GM12878 (cell line): ENCODE data around the gene DCLRE1B. TPM values are rescaled to one million over a fixed set of nuclear protein-coding genes. Genes with fewer than 3 reads are reported as not detected.

ENCODE experiments used
- ATAC-seq: fragments of 200-7000 bp; cut with Tn5 transposase; 3 replicates; pipeline ENCODE4 v1.9.1; 2020; ENCODE audit warnings: mild to moderate bottlenecking, moderate library complexity
- BruUV-seq: library from RNA; stranded (reverse); fragments of 400-500 nt; replicated peaks from 2 replicates; lab custom pipeline; 2021; lab: Mats Ljungman, UMichigan
- CTCF ChIA-PET: fragments of 300-600 bp; sonication (Branson Sonifier 250); formaldehyde crosslinking; extraction: SDS; loops from one replicate; lab custom pipeline; 2021; ENCODE audit warnings: inconsistent platforms; lab: Yijun Ruan, JAX
- POLR2A ChIA-PET: fragments of 350-600 bp; formaldehyde crosslinking; extraction: SDS; loops from one replicate; lab custom pipeline; 2021; ENCODE audit warnings: inconsistent platforms; lab: Charles Lee
- RAD21 ChIA-PET: fragments of 300-600 bp; sonication (Branson Sonifier 250); formaldehyde crosslinking; loops from one replicate; lab custom pipeline; 2023; ENCODE audit warnings: antibody characterized with exemption; ENCODE audit not compliant: unreplicated experiment; lab: Charles Lee
- SMC1A ChIA-PET: fragments of 300-600 bp; sonication (Branson Sonifier 250); formaldehyde crosslinking; loops from one replicate; lab custom pipeline; 2023; ENCODE audit not compliant: unreplicated experiment, uncharacterized antibody; lab: Charles Lee
- DNase-seq: peaks from one replicate; pipeline ENCODE4 v3.0.0-alpha.2; 2011; ENCODE audit warnings: low read depth, low spot score
- FAIRE-seq: peaks from 3 replicates; lab custom pipeline; 2011; peaks lifted over from hg19 to GRCh38; lab: Jason Lieb, UNC
- H2AFZ ChIP-seq: 2 replicates; pipeline ENCODE4 v1.6.0; 2011; ENCODE audit warnings: low read depth, low read length, control low read depth; ENCODE audit not compliant: control insufficient read depth
- H3K27ac ChIP-seq: 2 replicates; pipeline ENCODE4 v1.5.1; 2011; ENCODE audit warnings: control low read depth; ENCODE audit not compliant: control insufficient read depth, insufficient read depth
- H3K27me3 ChIP-seq, 2 experiments: replicated peaks in 1 of 2; 2 replicates each; pipeline versions ENCODE4 v1.6.0 to v1.6.1; 2011; ENCODE audit warnings: low read length in 1 of 2; ENCODE audit not compliant: control insufficient read depth in 2 of 2, insufficient read depth in 2 of 2
- H3K36me3 ChIP-seq, 2 experiments: 2 replicates each; pipeline ENCODE4 v1.5.1; 2011; ENCODE audit warnings: low read length in 1 of 2; ENCODE audit not compliant: control insufficient read depth in 2 of 2, insufficient read depth in 2 of 2
- H3K4me1 ChIP-seq: 2 replicates; pipeline ENCODE4 v1.6.1; 2011; ENCODE audit warnings: mild to moderate bottlenecking, low read length, moderate library complexity, mixed read lengths; ENCODE audit not compliant: control insufficient read depth, insufficient read depth
- H3K4me2 ChIP-seq: 2 replicates; pipeline ENCODE4 v1.6.0; 2011; ENCODE audit warnings: control low read depth; ENCODE audit not compliant: control insufficient read depth, insufficient read depth
- H3K4me3 ChIP-seq: fragments of 200-600 bp; sonication (generic); 2 replicates; pipeline ENCODE4 v1.5.1; 2016
- H3K79me2 ChIP-seq: 2 replicates; pipeline ENCODE4 v1.6.0; 2011; ENCODE audit warnings: low read length; ENCODE audit not compliant: control insufficient read depth, insufficient read depth
- H3K9ac ChIP-seq: 2 replicates; pipeline ENCODE4 v1.8.0; 2011; ENCODE audit warnings: low read length, control low read depth, mixed read lengths; ENCODE audit not compliant: control insufficient read depth, insufficient read depth
- H3K9me3 ChIP-seq: replicated peaks from 3 replicates; pipeline ENCODE4 v1.5.1; 2011; ENCODE audit warnings: mild to moderate bottlenecking, low read length; ENCODE audit not compliant: control insufficient read depth, insufficient read depth
- H4K20me1 ChIP-seq: 2 replicates; pipeline ENCODE4 v1.6.0; 2011; ENCODE audit not compliant: control insufficient read depth, insufficient read depth
- CHD1 ChIP-seq: IDR thresholded peaks from 2 replicates; pipeline ENCODE4 v1.6.1; 2012; ENCODE audit warnings: low read depth, low read length, improper control_type of control experiment
- CHD2 ChIP-seq: IDR thresholded peaks from 2 replicates; pipeline ENCODE4 v1.6.1; 2011; ENCODE audit warnings: low read depth, low read length, improper control_type of control experiment, borderline replicate concordance
- EGR1 ChIP-seq, 2 experiments: IDR thresholded peaks; 1 replicate in 1 of 2; 2 replicates in 1 of 2; pipeline ENCODE4 v1.6.1; 2011 to 2012; ENCODE audit warnings: low read depth in 2 of 2, low read length in 2 of 2, borderline replicate concordance in 1 of 2, mild to moderate bottlenecking in 1 of 2, moderate library complexity in 1 of 2
- EP300 ChIP-seq, 2 experiments: fragments of 150-350 bp in 1 of 2; IDR thresholded peaks; 2 replicates each; pipeline ENCODE4 v1.6.1; 2011 to 2012; ENCODE audit warnings: low read depth in 2 of 2, low read length in 2 of 2, borderline replicate concordance in 1 of 2, improper control_type of control experiment in 1 of 2, inconsistent platforms in 1 of 2; ENCODE audit not compliant: control insufficient read depth in 1 of 2
- FOXK2 ChIP-seq: fragments of 450-650 bp; IDR thresholded peaks from 2 replicates; pipeline ENCODE4 v1.6.1; 2017; ENCODE audit warnings: mild to moderate bottlenecking, moderate library complexity
- GABPA ChIP-seq: IDR thresholded peaks from 2 replicates; pipeline ENCODE4 v1.6.1; 2014; ENCODE audit warnings: antibody characterized with exemption, low read depth, mild to moderate bottlenecking, inconsistent platforms
- HSF1 ChIP-seq: fragments of 150-350 bp; IDR thresholded peaks from 2 replicates; pipeline ENCODE4 v1.6.1; 2014; ENCODE audit warnings: mild to moderate bottlenecking, low read depth, low read length
- MEF2A ChIP-seq: IDR thresholded peaks from 2 replicates; pipeline ENCODE4 v1.6.1; 2011; ENCODE audit warnings: low read depth, mild to moderate bottlenecking, low read length, moderate library complexity; ENCODE audit not compliant: insufficient read depth
- MYB ChIP-seq: fragments of 150-350 bp; IDR thresholded peaks from 2 replicates; pipeline ENCODE4 v1.6.1; 2014; ENCODE audit warnings: mild to moderate bottlenecking, low read depth, low read length, borderline replicate concordance
- NFXL1 ChIP-seq: fragments of 450-650 bp; IDR thresholded peaks from 2 replicates; pipeline ENCODE4 v1.6.1; 2017; ENCODE audit warnings: antibody characterized with exemption, mild to moderate bottlenecking, borderline replicate concordance
- NR2C1 ChIP-seq: fragments of 450-650 bp; IDR thresholded peaks from 2 replicates; pipeline ENCODE4 v1.6.1; 2017; ENCODE audit warnings: antibody characterized with exemption, mild to moderate bottlenecking, moderate library complexity
- SIX5 ChIP-seq: IDR thresholded peaks from 2 replicates; pipeline ENCODE4 v1.6.1; 2011; ENCODE audit warnings: mild to moderate bottlenecking, low read depth, low read length, moderate library complexity; ENCODE audit not compliant: severe bottlenecking
- SP1 ChIP-seq: IDR thresholded peaks from one replicate; pipeline ENCODE4 v1.6.1; 2011; ENCODE audit warnings: low read depth, low read length
- STAT3 ChIP-seq: IDR thresholded peaks from 2 replicates; pipeline ENCODE4 v1.6.1; 2011; ENCODE audit warnings: low read depth, low read length, improper control_type of control experiment
- SUPT20H ChIP-seq: IDR thresholded peaks from 2 replicates; pipeline ENCODE4 v1.6.1; 2011; ENCODE audit warnings: low read depth, mild to moderate bottlenecking, low read length, moderate library complexity, borderline replicate concordance; ENCODE audit not compliant: control insufficient read depth
- YBX1 ChIP-seq: fragments of 450-650 bp; IDR thresholded peaks from 2 replicates; pipeline ENCODE4 v1.6.1; 2016; ENCODE audit warnings: antibody characterized with exemption
- ZZZ3 ChIP-seq: IDR thresholded peaks from 2 replicates; pipeline ENCODE4 v1.6.1; 2011; ENCODE audit warnings: low read depth; ENCODE audit not compliant: control insufficient read depth, insufficient read length
- WGBS: methylation state at CpG from one replicate; pipeline ENCODE4 v1.1.6; 2016; ENCODE audit warnings: low lambda C conversion rate; ENCODE audit not compliant: insufficient replicate concordance, insufficient coverage; ENCODE audit errors: missing lambda C conversion rate; 5-methylcytosine and 5-hydroxymethylcytosine counted together
- in situ Hi-C: fragments of 300-500 bp; cut with MboI; formaldehyde crosslinking; loops from 9 replicates; pipeline ENCODE4 v1.14.3; 2018; ENCODE audit warnings: mixed read lengths
- intact Hi-C: fragments of 100-400 bp; cut with micrococcal nuclease; formaldehyde crosslinking; loops from one replicate; pipeline ENCODE4 v1.14.2; 2022; ENCODE audit not compliant: unreplicated experiment
- polyA plus RNA-seq, 11 experiments: library from polyadenylated mRNA; depleted of rRNA in 4 of 11; unstranded in 6 of 11; stranded (reverse) in 5 of 11; fragments of >200 nt; fragmentation: Nextera tagmentation in 4 of 11; fragmentation: Illumina TruSeq in 1 of 11; extraction: Ambion mirVana in 4 of 11; extraction: Trizol in 1 of 11; gene quantifications; 1 replicate in 1 of 11; 2 replicates in 10 of 11; pipeline versions ENCODE4 v1.2.1 to v1.2.3, GENCODE V29; 2011 to 2016; ENCODE audit warnings: inconsistent platforms in 2 of 11, missing spikeins in 2 of 11, low read depth in 1 of 11
- total RNA-seq, 4 experiments: library from RNA; depleted of rRNA in 3 of 4; stranded (reverse); fragments of >200 nt in 3 of 4; fragmentation: Illumina TruSeq in 1 of 4; extraction: Trizol in 1 of 4; gene quantifications; 2 replicates each; pipeline versions ENCODE4 v1.2.1 to v1.2.3, GENCODE V29; 2013 to 2021
- TF ChIP-seq, protein P1 (sequence below): fragments of 450-650 bp; IDR thresholded peaks from 2 replicates; pipeline ENCODE4 v1.6.1; 2018; ENCODE audit warnings: mild to moderate bottlenecking, low read depth, moderate library complexity; ENCODE audit not compliant: partially characterized antibody
- TF ChIP-seq, protein P2 (sequence below): IDR thresholded peaks from 2 replicates; pipeline ENCODE4 v1.6.1; 2012; ENCODE audit warnings: low read length, inconsistent platforms

Gene DCLRE1B
- total and polyA plus RNA-seq, 10 of the 15 experiments (the other 5 are each of a cell fraction or from before 2014, with no cell fraction given): 5.4 to 18.3 (median 13.4) TPM

DNA sequence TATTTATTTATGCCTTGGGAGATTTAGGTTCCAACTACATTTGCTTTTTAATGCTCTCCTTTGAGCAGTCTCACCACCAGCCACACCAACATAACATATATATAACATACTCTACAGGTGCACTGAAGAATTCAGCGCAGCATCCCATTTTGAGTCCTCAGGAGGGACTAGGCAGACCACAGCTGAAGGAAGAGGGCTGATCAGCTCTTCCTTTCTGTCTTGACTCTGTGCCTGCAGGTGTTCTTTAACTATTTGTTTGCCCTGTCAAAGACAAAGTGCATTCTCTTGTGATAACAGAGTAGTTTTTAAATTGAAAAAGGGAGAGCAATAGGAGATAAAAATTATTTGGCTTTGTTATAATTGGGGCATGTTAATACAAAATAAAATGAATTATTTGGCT lies 41.0 kb downstream of the DCLRE1B start:
- intact Hi-C loops (no loop called here), in situ Hi-C loops (no loop called here)
- Histone ChIP-seq H3K27ac (no peak overlapping the region), H3K79me2 (peaks cover 53% of the 10 kb centered on the region), H3K36me3 (peaks cover 2 to 5% of the 10 kb centered on the region in 2 experiments; a peak in 3 of 4 replicates), H3K9ac (no peak overlapping the region; the same call in 1 of the 2 replicates), H3K27me3 (no peaks in the 10 kb centered on the region), H3K9me3 (peaks cover 7% of the 10 kb centered on the region), H3K4me2 (0 out of 2 replicates have a peak overlapping the region, but pooled peaks have one; percentile 9), H4K20me1 (no peaks in the 10 kb centered on the region; the same call in 1 of the 2 replicates), H3K4me3 (no peak overlapping the region), H2AFZ (no peak overlapping the region), H3K4me1 (peaks cover 25% of the 10 kb centered on the region)
- no TSS peak for BruUV-seq
- SMC1A ChIA-PET: interaction anchor here (0.6 to 6.4 kb wide), 18 partner anchors 10 to 441 kb away, joined by 3 to 99 read pairs (median 6); partner anchors contain the start of genes AP4B1, DCLRE1B and HIPK1
- peak; percentile 34 for ATAC-seq
- FAIRE-seq: no peak
- TF ChIP-seq, protein P1, sequence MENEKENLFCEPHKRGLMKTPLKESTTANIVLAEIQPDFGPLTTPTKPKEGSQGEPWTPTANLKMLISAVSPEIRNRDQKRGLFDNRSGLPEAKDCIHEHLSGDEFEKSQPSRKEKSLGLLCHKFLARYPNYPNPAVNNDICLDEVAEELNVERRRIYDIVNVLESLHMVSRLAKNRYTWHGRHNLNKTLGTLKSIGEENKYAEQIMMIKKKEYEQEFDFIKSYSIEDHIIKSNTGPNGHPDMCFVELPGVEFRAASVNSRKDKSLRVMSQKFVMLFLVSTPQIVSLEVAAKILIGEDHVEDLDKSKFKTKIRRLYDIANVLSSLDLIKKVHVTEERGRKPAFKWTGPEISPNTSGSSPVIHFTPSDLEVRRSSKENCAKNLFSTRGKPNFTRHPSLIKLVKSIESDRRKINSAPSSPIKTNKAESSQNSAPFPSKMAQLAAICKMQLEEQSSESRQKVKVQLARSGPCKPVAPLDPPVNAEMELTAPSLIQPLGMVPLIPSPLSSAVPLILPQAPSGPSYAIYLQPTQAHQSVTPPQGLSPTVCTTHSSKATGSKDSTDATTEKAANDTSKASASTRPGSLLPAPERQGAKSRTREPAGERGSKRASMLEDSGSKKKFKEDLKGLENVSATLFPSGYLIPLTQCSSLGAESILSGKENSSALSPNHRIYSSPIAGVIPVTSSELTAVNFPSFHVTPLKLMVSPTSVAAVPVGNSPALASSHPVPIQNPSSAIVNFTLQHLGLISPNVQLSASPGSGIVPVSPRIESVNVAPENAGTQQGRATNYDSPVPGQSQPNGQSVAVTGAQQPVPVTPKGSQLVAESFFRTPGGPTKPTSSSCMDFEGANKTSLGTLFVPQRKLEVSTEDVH: no peak
- TF ChIP-seq NR2C1 (no peak), SIX5 (no peak), EP300 (IDR thresholded peaks at IDR 0.05; ENCODE audit: borderline replicate concordance in 1 of 2, control insufficient read depth in 1 of 2, low read depth in 2 of 2, low read length in 2 of 2) (no peak), NFXL1 (no peak), ZZZ3 (no peak), FOXK2 (no peak), YBX1 (no peak), GABPA (no peak), SP1 (no peak), CHD1 (no peak), EGR1 (IDR thresholded peaks at IDR 0.05; ENCODE audit: borderline replicate concordance in 1 of 2, low read depth in 2 of 2, low read length in 2 of 2) (no peak), HSF1 (no peak), SUPT20H (no peak), MYB (no peak), CHD2 (no peak), MEF2A (no peak), STAT3 (no peak)
- TF ChIP-seq, protein P2, sequence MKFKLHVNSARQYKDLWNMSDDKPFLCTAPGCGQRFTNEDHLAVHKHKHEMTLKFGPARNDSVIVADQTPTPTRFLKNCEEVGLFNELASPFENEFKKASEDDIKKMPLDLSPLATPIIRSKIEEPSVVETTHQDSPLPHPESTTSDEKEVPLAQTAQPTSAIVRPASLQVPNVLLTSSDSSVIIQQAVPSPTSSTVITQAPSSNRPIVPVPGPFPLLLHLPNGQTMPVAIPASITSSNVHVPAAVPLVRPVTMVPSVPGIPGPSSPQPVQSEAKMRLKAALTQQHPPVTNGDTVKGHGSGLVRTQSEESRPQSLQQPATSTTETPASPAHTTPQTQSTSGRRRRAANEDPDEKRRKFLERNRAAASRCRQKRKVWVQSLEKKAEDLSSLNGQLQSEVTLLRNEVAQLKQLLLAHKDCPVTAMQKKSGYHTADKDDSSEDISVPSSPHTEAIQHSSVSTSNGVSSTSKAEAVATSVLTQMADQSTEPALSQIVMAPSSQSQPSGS: no peak
- WGBS: 44% methylated on average over 1 of the region's 1 CpG
- no peak for DNase-seq
- RAD21 ChIA-PET: interaction anchor here (0.8 to 3.3 kb wide), 9 partner anchors 9 to 188 kb away, joined by 3 to 27 read pairs (median 4); partner anchors contain the start of gene HIPK1
- CTCF ChIA-PET: interaction anchor here (1.2 to 2.4 kb wide), 10 partner anchors 9 to 337 kb away, joined by 3 to 19 read pairs (median 4); partner anchors contain the start of gene AP4B1
- POLR2A ChIA-PET: interaction anchor here (0.6 to 4.6 kb wide), 6 partner anchors 9 to 213 kb away, joined by 4 to 34 read pairs (median 6); partner anchors contain the start of gene HIPK1
